HEK293 (cell line): ENCODE data around the gene ERBB4.

Experiments used
- CTCF ChIA-PET: fragments of 350-600 bp; formaldehyde crosslinking; extraction: SDS; loops from one replicate; lab custom pipeline; 2021; ENCODE audit warnings: antibody characterized with exemption; lab: Yijun Ruan, JAX
- POLR2A ChIA-PET: fragments of 300-600 bp; formaldehyde crosslinking; extraction: SDS; loops from one replicate; lab custom pipeline; 2020; ENCODE audit warnings: antibody characterized with exemption, inconsistent platforms; lab: Yijun Ruan, JAX
- H3K27ac ChIP-seq: fragments of 200-500 bp; sonication (Bioruptor generic); 2 replicates; pipeline ENCODE4 v1.5.1; 2014; ENCODE audit warnings: low read depth, low read length, control low read depth, inconsistent platforms; ENCODE audit errors: extremely low read depth
- H3K36me3 ChIP-seq, 2 experiments: fragments of 200-500 bp in 1 of 2; sonication (Bioruptor generic) in 1 of 2; 1 replicate in 1 of 2; 2 replicates in 1 of 2; pipeline ENCODE4 v1.5.1; 2014 to 2017; ENCODE audit warnings: inconsistent platforms in 2 of 2, low read length in 2 of 2; ENCODE audit not compliant: control insufficient read depth in 2 of 2, insufficient read depth in 1 of 2
- H3K4me1 ChIP-seq: fragments of 200-500 bp; sonication (Bioruptor generic); 2 replicates; pipeline ENCODE4 v1.5.1; 2014; ENCODE audit warnings: mild to moderate bottlenecking, low read length, inconsistent platforms; ENCODE audit not compliant: control insufficient read depth, insufficient read depth
- H3K4me3 ChIP-seq: 2 replicates; pipeline ENCODE4 v1.5.1; 2011; ENCODE audit warnings: low read depth, mild to moderate bottlenecking, control low read depth, low read length, moderate library complexity
- H3K9me3 ChIP-seq: fragments of 200-500 bp; sonication (Bioruptor generic); 2 replicates; pipeline ENCODE4 v1.5.1; 2014; ENCODE audit warnings: low read depth, low read length, inconsistent platforms; ENCODE audit not compliant: control insufficient read depth, insufficient read depth
- HOXC10 ChIP-seq: sonication (generic); formaldehyde crosslinking; IDR thresholded peaks from 2 replicates; pipeline ENCODE4 v1.8.1; 2023; ENCODE audit warnings: mild to moderate bottlenecking, missing genetic modification reagents
- INSM2 ChIP-seq: fragments of 450-650 bp; formaldehyde crosslinking; IDR thresholded peaks from 2 replicates; pipeline ENCODE4 v1.5.1; 2016; ENCODE audit warnings: missing biosample characterization, missing genetic modification characterization
- KLF10 ChIP-seq: fragments of 450-650 bp; IDR thresholded peaks from 2 replicates; pipeline ENCODE4 v1.5.1; 2018; ENCODE audit warnings: missing biosample characterization, mild to moderate bottlenecking, missing genetic modification characterization
- OVOL3 ChIP-seq: fragments of 450-650 bp; formaldehyde crosslinking; IDR thresholded peaks from 2 replicates; pipeline ENCODE4 v1.5.1; 2016; ENCODE audit warnings: missing biosample characterization, missing genetic modification characterization
- PRDM1 ChIP-seq: fragments of 450-650 bp; formaldehyde crosslinking; IDR thresholded peaks from 2 replicates; pipeline ENCODE4; 2016; ENCODE audit warnings: missing biosample characterization, missing genetic modification characterization
- REST ChIP-seq: fragments of 450-650 bp; formaldehyde crosslinking; IDR thresholded peaks from 2 replicates; pipeline ENCODE4 v1.5.1; 2016; ENCODE audit warnings: missing biosample characterization, missing genetic modification characterization
- WT1 ChIP-seq: fragments of 450-650 bp; formaldehyde crosslinking; IDR thresholded peaks from 2 replicates; pipeline ENCODE4 v1.5.1; 2016; ENCODE audit warnings: missing biosample characterization, missing genetic modification characterization
- ZFP69B ChIP-seq: fragments of 450-650 bp; formaldehyde crosslinking; IDR thresholded peaks from 2 replicates; pipeline ENCODE4 v1.5.1; 2016; ENCODE audit warnings: missing biosample characterization, missing genetic modification characterization
- ZNF157 ChIP-seq: fragments of 450-650 bp; formaldehyde crosslinking; IDR thresholded peaks from 2 replicates; pipeline ENCODE4 v1.5.1; 2016; ENCODE audit warnings: missing biosample characterization, missing genetic modification characterization
- ZNF280D ChIP-seq: fragments of 450-650 bp; formaldehyde crosslinking; IDR thresholded peaks from 2 replicates; pipeline ENCODE4 v1.5.1; 2016; ENCODE audit warnings: missing biosample characterization, missing genetic modification characterization
- ZNF311 ChIP-seq: fragments of 450-650 bp; formaldehyde crosslinking; IDR thresholded peaks from 2 replicates; pipeline ENCODE4 v1.5.1; 2017; ENCODE audit warnings: missing biosample characterization, missing genetic modification characterization, borderline replicate concordance
- ZNF514 ChIP-seq: fragments of 450-650 bp; formaldehyde crosslinking; IDR thresholded peaks from 2 replicates; pipeline ENCODE4 v1.5.1; 2016; ENCODE audit warnings: missing biosample characterization, missing genetic modification characterization
- ZNF544 ChIP-seq: fragments of 450-650 bp; formaldehyde crosslinking; IDR thresholded peaks from 2 replicates; pipeline ENCODE4 v1.5.0; 2017; ENCODE audit warnings: missing biosample characterization, missing genetic modification characterization
- ZNF561 ChIP-seq: fragments of 450-650 bp; IDR thresholded peaks from 2 replicates; pipeline ENCODE4 v1.5.1; 2018; ENCODE audit warnings: missing biosample characterization, missing genetic modification characterization, borderline replicate concordance
- TF ChIP-seq, protein P1 (sequence below): fragments of 450-650 bp; formaldehyde crosslinking; conservative IDR thresholded peaks from 2 replicates; pipeline ENCODE4 v1.5.1; 2016; ENCODE audit warnings: low read depth, missing biosample characterization, missing genetic modification characterization
- TF ChIP-seq, protein P2 (sequence below): fragments of 450-650 bp; formaldehyde crosslinking; IDR thresholded peaks from 2 replicates; pipeline ENCODE4 v1.5.1; 2017; ENCODE audit warnings: missing biosample characterization, missing genetic modification characterization
- TF ChIP-seq, protein P3 (sequence below): fragments of 450-650 bp; formaldehyde crosslinking; IDR thresholded peaks from 2 replicates; pipeline ENCODE4 v1.5.1; 2016; ENCODE audit warnings: missing biosample characterization, missing genetic modification characterization
- TF ChIP-seq, protein P4 (sequence below): fragments of 450-650 bp; formaldehyde crosslinking; IDR thresholded peaks from 2 replicates; pipeline ENCODE4 v1.5.1; 2016; ENCODE audit warnings: missing biosample characterization, missing genetic modification characterization, borderline replicate concordance

The ERBB4 gene

GRCh38 chr2:211609127-211609526 lies 929.5 kb downstream of the ERBB4 start:
- TF ChIP-seq INSM2, result no peak
- TF ChIP-seq ZNF561 (tag by site-specific recombination), result no peak
- TF ChIP-seq, protein P1, sequence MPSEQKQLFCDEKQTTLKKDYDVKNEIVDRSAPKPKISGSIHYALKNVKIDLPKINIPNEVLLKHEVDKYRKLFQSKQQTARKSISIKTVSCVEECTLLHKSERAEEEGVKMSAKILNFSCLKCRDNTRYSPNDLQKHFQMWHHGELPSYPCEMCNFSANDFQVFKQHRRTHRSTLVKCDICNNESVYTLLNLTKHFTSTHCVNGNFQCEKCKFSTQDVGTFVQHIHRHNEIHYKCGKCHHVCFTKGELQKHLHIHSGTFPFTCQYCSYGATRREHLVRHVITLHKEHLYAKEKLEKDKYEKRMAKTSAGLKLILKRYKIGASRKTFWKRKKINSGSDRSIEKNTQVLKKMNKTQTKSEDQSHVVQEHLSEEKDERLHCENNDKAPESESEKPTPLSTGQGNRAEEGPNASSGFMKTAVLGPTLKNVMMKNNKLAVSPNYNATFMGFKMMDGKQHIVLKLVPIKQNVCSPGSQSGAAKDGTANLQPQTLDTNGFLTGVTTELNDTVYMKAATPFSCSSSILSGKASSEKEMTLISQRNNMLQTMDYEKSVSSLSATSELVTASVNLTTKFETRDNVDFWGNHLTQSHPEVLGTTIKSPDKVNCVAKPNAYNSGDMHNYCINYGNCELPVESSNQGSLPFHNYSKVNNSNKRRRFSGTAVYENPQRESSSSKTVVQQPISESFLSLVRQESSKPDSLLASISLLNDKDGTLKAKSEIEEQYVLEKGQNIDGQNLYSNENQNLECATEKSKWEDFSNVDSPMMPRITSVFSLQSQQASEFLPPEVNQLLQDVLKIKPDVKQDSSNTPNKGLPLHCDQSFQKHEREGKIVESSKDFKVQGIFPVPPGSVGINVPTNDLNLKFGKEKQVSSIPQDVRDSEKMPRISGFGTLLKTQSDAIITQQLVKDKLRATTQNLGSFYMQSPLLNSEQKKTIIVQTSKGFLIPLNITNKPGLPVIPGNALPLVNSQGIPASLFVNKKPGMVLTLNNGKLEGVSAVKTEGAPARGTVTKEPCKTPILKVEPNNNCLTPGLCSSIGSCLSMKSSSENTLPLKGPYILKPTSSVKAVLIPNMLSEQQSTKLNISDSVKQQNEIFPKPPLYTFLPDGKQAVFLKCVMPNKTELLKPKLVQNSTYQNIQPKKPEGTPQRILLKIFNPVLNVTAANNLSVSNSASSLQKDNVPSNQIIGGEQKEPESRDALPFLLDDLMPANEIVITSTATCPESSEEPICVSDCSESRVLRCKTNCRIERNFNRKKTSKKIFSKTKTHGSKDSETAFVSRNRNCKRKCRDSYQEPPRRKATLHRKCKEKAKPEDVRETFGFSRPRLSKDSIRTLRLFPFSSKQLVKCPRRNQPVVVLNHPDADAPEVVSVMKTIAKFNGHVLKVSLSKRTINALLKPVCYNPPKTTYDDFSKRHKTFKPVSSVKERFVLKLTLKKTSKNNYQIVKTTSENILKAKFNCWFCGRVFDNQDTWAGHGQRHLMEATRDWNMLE, result no peak
- TF ChIP-seq KLF10 (tag by site-specific recombination), result no peak
- no peak for TF ChIP-seq OVOL3 (tag by site-specific recombination)
- TF ChIP-seq WT1 (tag by site-specific recombination), result no peak
- no peak for TF ChIP-seq ZNF514 (tag by site-specific recombination)
- TF ChIP-seq ZNF157 (tag by site-specific recombination), result no peak
- TF ChIP-seq ZNF544 (tag by site-specific recombination), result no peak
- TF ChIP-seq, protein P2, sequence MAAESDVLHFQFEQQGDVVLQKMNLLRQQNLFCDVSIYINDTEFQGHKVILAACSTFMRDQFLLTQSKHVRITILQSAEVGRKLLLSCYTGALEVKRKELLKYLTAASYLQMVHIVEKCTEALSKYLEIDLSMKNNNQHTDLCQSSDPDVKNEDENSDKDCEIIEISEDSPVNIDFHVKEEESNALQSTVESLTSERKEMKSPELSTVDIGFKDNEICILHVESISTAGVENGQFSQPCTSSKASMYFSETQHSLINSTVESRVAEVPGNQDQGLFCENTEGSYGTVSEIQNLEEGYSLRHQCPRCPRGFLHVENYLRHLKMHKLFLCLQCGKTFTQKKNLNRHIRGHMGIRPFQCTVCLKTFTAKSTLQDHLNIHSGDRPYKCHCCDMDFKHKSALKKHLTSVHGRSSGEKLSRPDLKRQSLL (tag by site-specific recombination), result no peak
- TF ChIP-seq ZNF280D (tag by site-specific recombination), result no peak
- CTCF ChIA-PET, result no interaction called here
- POLR2A ChIA-PET, result no interaction called here

GRCh38 chr2:211599146-211599545 lies 939.5 kb downstream of the ERBB4 start:
- ChIA-PET CTCF (interaction anchor here (0.6 to 0.7 kb wide), 2 partner anchors 421 to 442 kb away, joined by 3 read pairs; no protein-coding TSS in a partner anchor), POLR2A (no interaction called here)
- Histone ChIP-seq H3K4me3 (no peak overlapping the region), H3K36me3 (no peaks in the 10 kb centered on the region), H3K27ac (no peak overlapping the region), H3K9me3 (no peaks in the 10 kb centered on the region), H3K4me1 (no peaks in the 10 kb centered on the region)
- TF ChIP-seq HOXC10 (CRISPR knock-in tag) (no peak), REST (tag by site-specific recombination) (no peak), PRDM1 (tag by site-specific recombination) (no peak), ZNF311 (tag by site-specific recombination) (no peak), ZFP69B (tag by site-specific recombination) (no peak)
- TF ChIP-seq, protein P3, sequence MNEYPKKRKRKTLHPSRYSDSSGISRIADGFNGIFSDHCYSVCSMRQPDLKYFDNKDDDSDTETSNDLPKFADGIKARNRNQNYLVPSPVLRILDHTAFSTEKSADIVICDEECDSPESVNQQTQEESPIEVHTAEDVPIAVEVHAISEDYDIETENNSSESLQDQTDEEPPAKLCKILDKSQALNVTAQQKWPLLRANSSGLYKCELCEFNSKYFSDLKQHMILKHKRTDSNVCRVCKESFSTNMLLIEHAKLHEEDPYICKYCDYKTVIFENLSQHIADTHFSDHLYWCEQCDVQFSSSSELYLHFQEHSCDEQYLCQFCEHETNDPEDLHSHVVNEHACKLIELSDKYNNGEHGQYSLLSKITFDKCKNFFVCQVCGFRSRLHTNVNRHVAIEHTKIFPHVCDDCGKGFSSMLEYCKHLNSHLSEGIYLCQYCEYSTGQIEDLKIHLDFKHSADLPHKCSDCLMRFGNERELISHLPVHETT (tag by site-specific recombination), result no peak
- TF ChIP-seq, protein P4, sequence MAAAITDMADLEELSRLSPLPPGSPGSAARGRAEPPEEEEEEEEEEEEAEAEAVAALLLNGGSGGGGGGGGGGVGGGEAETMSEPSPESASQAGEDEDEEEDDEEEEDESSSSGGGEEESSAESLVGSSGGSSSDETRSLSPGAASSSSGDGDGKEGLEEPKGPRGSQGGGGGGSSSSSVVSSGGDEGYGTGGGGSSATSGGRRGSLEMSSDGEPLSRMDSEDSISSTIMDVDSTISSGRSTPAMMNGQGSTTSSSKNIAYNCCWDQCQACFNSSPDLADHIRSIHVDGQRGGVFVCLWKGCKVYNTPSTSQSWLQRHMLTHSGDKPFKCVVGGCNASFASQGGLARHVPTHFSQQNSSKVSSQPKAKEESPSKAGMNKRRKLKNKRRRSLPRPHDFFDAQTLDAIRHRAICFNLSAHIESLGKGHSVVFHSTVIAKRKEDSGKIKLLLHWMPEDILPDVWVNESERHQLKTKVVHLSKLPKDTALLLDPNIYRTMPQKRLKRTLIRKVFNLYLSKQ, result no peak

More at GRCh38 chr2:211609127-211609526, 929.5 kb downstream of the ERBB4 start:
- Histone ChIP-seq H3K36me3 (no peaks in the 10 kb centered on the region), H3K9me3 (no peaks in the 10 kb centered on the region), H3K4me3 (no peak overlapping the region), H3K4me1 (no peaks in the 10 kb centered on the region), H3K27ac (no peak overlapping the region)
